Mucosa of descending colon (tissue), 3 donors: Measurements from ENCODE around the gene ETNK1. TPM values are rescaled to one million over a fixed set of nuclear protein-coding genes. Genes with fewer than 3 reads are reported as not detected.
"Not testable (repeated sequence)": the region's sequence is repeated elsewhere in the genome, so short reads cannot be mapped to it uniquely, and the experiment has no call there.

Experiments
- ATAC-seq: fragments of 200-7000 bp; cut with Tn5 transposase; one replicate; pipeline ENCODE4 v1.9.1; 2020; ENCODE audit warnings: mild to moderate bottlenecking, moderate library complexity
- DNase-seq, 3 donors: peaks; one replicate each; pipeline ENCODE4 v3.0.0-alpha.2; 2020
- H3K36me3 ChIP-seq: fragments of 200-600 bp; one replicate; pipeline ENCODE4 v1.8.0; 2021; ENCODE audit warnings: low read depth, mild to moderate bottlenecking
- H3K4me1 ChIP-seq: fragments of 200-600 bp; one replicate; pipeline ENCODE4 v1.8.0; 2021; ENCODE audit warnings: low read depth, mild to moderate bottlenecking
- H3K4me3 ChIP-seq: fragments of 200-600 bp; one replicate; pipeline ENCODE4 v1.8.0; 2021; ENCODE audit warnings: mild to moderate bottlenecking
- H3K9me3 ChIP-seq: fragments of 200-600 bp; one replicate; pipeline ENCODE4 v1.8.0; 2021; ENCODE audit warnings: mild to moderate bottlenecking
- CTCF ChIP-seq: fragments of 200-600 bp; IDR thresholded peaks from one replicate; pipeline ENCODE4 v1.8.0; 2022; ENCODE audit warnings: antibody characterized with exemption, mild to moderate bottlenecking
- intact Hi-C, 2 donors: fragments of 100-400 bp; cut with DNase I in 1 of 2; cut with micrococcal nuclease in 1 of 2; formaldehyde crosslinking; loops; one replicate each; pipeline versions ENCODE4 v1.11.0 to v1.11.1; 2022; cut with DNase I, micrococcal nuclease
- total RNA-seq, 3 donors: library from RNA; stranded (reverse); fragmentation: NEBNext Ultra II Directional in 2 of 3; extraction: Animal tissue kit (Norgen Biotek cat#: 25700) in 2 of 3; gene quantifications; one replicate each; pipeline versions ENCODE4 v1.2.1 to v1.2.4, GENCODE V29; 2021 to 2023
- donor health status: DM: no; HTN: no; CAD: no; lungs with moderate emphysema.
- donor health status: DM: no; HTN: no; CAD: no.
- donor health status: DM: no; HTN: yes; CAD: no.

Gene ETNK1
- total RNA-seq, 3 donors from 2014 or later = 81.3 to 166 (median 115) TPM

GRCh38 chr12:22698576-22698975, 73.6 kb downstream of the ETNK1 start:
- no peak for TF ChIP-seq CTCF
- H3K4me1 ChIP-seq = no peaks in the 10 kb centered on the region
- DNase-seq (no peak), ATAC-seq (no peak)
- no peak overlapping the region for H3K4me3 ChIP-seq
- intact Hi-C loops = no loop called here
- H3K9me3 ChIP-seq = no peaks in the 10 kb centered on the region
- H3K36me3 ChIP-seq = no peaks in the 10 kb centered on the region

DNA sequence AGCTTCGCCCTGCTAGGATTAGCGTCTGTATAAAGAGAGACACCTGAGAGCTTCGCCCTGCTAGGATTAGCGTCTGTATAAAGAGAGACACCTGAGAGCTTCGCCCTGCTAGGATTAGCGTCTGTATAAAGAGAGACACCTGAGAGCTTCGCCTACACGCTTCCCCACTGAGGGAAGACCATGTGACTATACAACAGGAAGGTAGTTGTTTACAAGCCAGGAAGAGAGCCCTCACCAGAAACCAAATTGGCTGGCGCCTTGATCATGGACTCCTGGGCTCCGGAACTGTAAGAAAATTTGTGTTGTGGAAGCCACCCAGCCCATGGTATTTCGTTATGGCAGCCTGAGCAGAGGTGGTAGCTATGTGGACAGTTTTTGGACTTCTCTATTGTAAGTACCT, 74.7 kb downstream of the ETNK1 start:
- H3K4me1 ChIP-seq, H3K36me3 ChIP-seq, H3K9me3 ChIP-seq, DNase-seq, ATAC-seq, H3K4me3 ChIP-seq, intact Hi-C loops: not testable (repeated sequence)

- intact Hi-C loops = no loop called here
- no peaks in the 10 kb centered on the region for H3K4me1 ChIP-seq
- no peaks in the 10 kb centered on the region for H3K36me3 ChIP-seq
- H3K4me3 ChIP-seq = no peak overlapping the region
- DNase-seq (no peak), ATAC-seq (no peak)
- TF ChIP-seq CTCF = no peak
- H3K9me3 ChIP-seq = no peaks in the 10 kb centered on the region
Measured at GRCh38 chr12:22700106-22700505, 75.1 kb downstream of the ETNK1 start.

- ATAC-seq, intact Hi-C loops, H3K4me1 ChIP-seq, H3K9me3 ChIP-seq, DNase-seq, H3K36me3 ChIP-seq, H3K4me3 ChIP-seq: not testable (repeated sequence)
Measured at GRCh38 chr12:22701216-22701809, 76.3 kb downstream of the ETNK1 start.

GRCh38 chr12:22702690-22703089, 77.7 kb downstream of the ETNK1 start:
- no peak for TF ChIP-seq CTCF
- Histone ChIP-seq H3K4me1 (no peaks in the 10 kb centered on the region), H3K36me3 (no peaks in the 10 kb centered on the region), H3K9me3 (no peaks in the 10 kb centered on the region), H3K4me3 (no peak overlapping the region)
- intact Hi-C loops = no loop called here
- ATAC-seq (peak; percentile 94), DNase-seq (no peak)

GRCh38 chr12:22709292-22709691, 84.3 kb downstream of the ETNK1 start:
- no peak for ATAC-seq
- DNase-seq = no peak
- TF ChIP-seq CTCF = no peak
- intact Hi-C loops = no loop called here
- Histone ChIP-seq H3K9me3 (no peaks in the 10 kb centered on the region), H3K4me3 (no peak overlapping the region), H3K36me3 (no peaks in the 10 kb centered on the region), H3K4me1 (no peaks in the 10 kb centered on the region)

- Histone ChIP-seq H3K4me1 (no peaks in the 10 kb centered on the region), H3K4me3 (no peak overlapping the region), H3K9me3 (no peaks in the 10 kb centered on the region), H3K36me3 (no peaks in the 10 kb centered on the region)
- no peak for DNase-seq
- intact Hi-C loops = no loop called here
- no peak for TF ChIP-seq CTCF
- ATAC-seq = no peak
Measured at GRCh38 chr12:22712083-22712482, 87.1 kb downstream of the ETNK1 start.
